HFFc6 (cell line): Measurements from ENCODE around the gene AMN1. TPM values are rescaled to one million over a fixed set of nuclear protein-coding genes. Genes with fewer than 3 reads are reported as not detected.

ENCODE experiments used
- DNase-seq: peaks from one replicate; pipeline ENCODE4 v3.0.0-alpha.2; 2018
- H3K27ac Mint-ChIP-seq: 2 replicates; pipeline ENCODE4 v1.8.0; 2020; ENCODE audit warnings: mild to moderate bottlenecking, mixed read lengths
- H3K27me3 Mint-ChIP-seq: 2 replicates; pipeline ENCODE4 v1.8.0; 2021; ENCODE audit warnings: mild to moderate bottlenecking, moderate library complexity, mixed read lengths; ENCODE audit not compliant: insufficient read depth
- H3K36me3 Mint-ChIP-seq: 2 replicates; pipeline ENCODE4 v1.8.0; 2021; ENCODE audit warnings: low read depth, mixed read lengths
- H3K4me1 Mint-ChIP-seq: 2 replicates; pipeline ENCODE4 v1.8.0; 2020; ENCODE audit warnings: low read depth, mixed read lengths
- H3K4me3 Mint-ChIP-seq: 2 replicates; pipeline ENCODE4 v1.8.0; 2020; ENCODE audit warnings: mild to moderate bottlenecking, moderate library complexity, mixed read lengths
- H3K9me3 Mint-ChIP-seq: 2 replicates; pipeline ENCODE4 v1.8.0; 2020; ENCODE audit warnings: mild to moderate bottlenecking, mixed read lengths
- CTCF ChIP-seq: fragments of 200-600 bp; sonication (generic); IDR thresholded peaks from 2 replicates; pipeline ENCODE4 v1.5.0; 2021; ENCODE audit warnings: antibody characterized with exemption, mild to moderate bottlenecking
- long read RNA-seq: library from polyadenylated mRNA; unstranded; transcript quantifications from one replicate; pipeline ENCODE4 v2.0.0, GENCODE V29; 2019
- total RNA-seq, 6 experiments: library from RNA; stranded (reverse); fragmentation: NEBNext Ultra II Directional; extraction: Animal tissue kit (Norgen Biotek cat#: 25700); gene quantifications; 2 replicates in 1 of 6; 3 replicates in 5 of 6; pipeline ENCODE4 v1.2.3, GENCODE V29; 2021

Gene AMN1
- 1 to 10 TPM; 3.4 to 5.3 (median 4.7) TPM for total RNA-seq
- long read RNA-seq, transcript AMN1-201 (7 exons, 2,110 nt) = major isoform, 5 of 10 reads
- long read RNA-seq, partial matches to known transcripts = 0 of 10 reads
- long read RNA-seq, other reads (novel, unspliced or antisense) = 3 of 10 reads

GRCh38 chr12:31728917-31729640 is at the start of gene AMN1:
Gene AMN1, minus strand, starts transcription at chr12:31729021. Its CDS starts 13 bp downstream, at chr12:31729008.
- Mint-ChIP-seq H3K27ac (peak within 1 kb of the TSS; percentile 95), H3K9me3 (peaks cover 22% of the 10 kb centered on the region), H3K36me3 (peaks cover 24% of the 10 kb centered on the region), H3K27me3 (peaks cover 2% of the 10 kb centered on the region; the same call in 1 of the 2 replicates), H3K4me3 (peak within 1 kb of the TSS; percentile 93), H3K4me1 (peaks cover 48% of the 10 kb centered on the region)
- peak; percentile 24; the same call in 1 of the 2 replicates for TF ChIP-seq CTCF
- peak; percentile 99 for DNase-seq

- no peak for DNase-seq
- Mint-ChIP-seq H3K4me3 (no peak overlapping the region), H3K27me3 (peaks cover 27% of the 10 kb centered on the region), H3K27ac (no peak overlapping the region), H3K9me3 (0 out of 2 replicates have a peak, but pooled peaks cover 5% of the 10 kb centered on the region), H3K4me1 (no peaks in the 10 kb centered on the region), H3K36me3 (no peaks in the 10 kb centered on the region)
- TF ChIP-seq CTCF = no peak
These were observed 45.0 kb upstream of the AMN1 start for GRCh38 chr12:31773867-31774266.

GRCh38 chr12:31773223-31773750 is 44.5 kb upstream of the AMN1 start:
- no peak for TF ChIP-seq CTCF
- no peak overlapping the region for H3K4me3 Mint-ChIP-seq
- H3K4me1 Mint-ChIP-seq = no peaks in the 10 kb centered on the region
- no peak overlapping the region for H3K27ac Mint-ChIP-seq
- no peak for DNase-seq
- peaks cover 27% of the 10 kb centered on the region for H3K27me3 Mint-ChIP-seq
- H3K9me3 Mint-ChIP-seq = 0 out of 2 replicates have a peak, but pooled peaks cover 5% of the 10 kb centered on the region
- no peaks in the 10 kb centered on the region for H3K36me3 Mint-ChIP-seq

- no peaks in the 10 kb centered on the region for H3K36me3 Mint-ChIP-seq
- H3K4me1 Mint-ChIP-seq = no peaks in the 10 kb centered on the region
- no peak for DNase-seq
- no peak overlapping the region for H3K4me3 Mint-ChIP-seq
- peaks cover 27% of the 10 kb centered on the region for H3K27me3 Mint-ChIP-seq
- H3K9me3 Mint-ChIP-seq = 0 out of 2 replicates have a peak, but pooled peaks cover 5% of the 10 kb centered on the region
- TF ChIP-seq CTCF = no peak
- H3K27ac Mint-ChIP-seq = no peak overlapping the region
These were observed 43.9 kb upstream of the AMN1 start for GRCh38 chr12:31772685-31773222.

- H3K4me1 Mint-ChIP-seq = no peaks in the 10 kb centered on the region
- no peak overlapping the region for H3K4me3 Mint-ChIP-seq
- peaks cover 27% of the 10 kb centered on the region for H3K27me3 Mint-ChIP-seq
- H3K27ac Mint-ChIP-seq = no peak overlapping the region
- DNase-seq = no peak
- 0 out of 2 replicates have a peak, but pooled peaks cover 5% of the 10 kb centered on the region for H3K9me3 Mint-ChIP-seq
- TF ChIP-seq CTCF = no peak
- no peaks in the 10 kb centered on the region for H3K36me3 Mint-ChIP-seq
These were observed 43.4 kb upstream of the AMN1 start for GRCh38 chr12:31772186-31772585.
